Measurements from ENCODE around the gene ORAI1. TPM values are rescaled to one million over a fixed set of nuclear protein-coding genes. Genes with fewer than 3 reads are reported as not detected.
"Not testable (repeated sequence)": the region's sequence is repeated elsewhere in the genome, so short reads cannot be mapped to it uniquely, and the experiment has no call there.

The ORAI1 gene
- total RNA-seq, 4 donors from 2014 or later, result 3.3 to 17.4 (median 8.7) TPM

GRCh38 chr12:121656122-121656521, 29.8 kb downstream of the ORAI1 start:
- Histone ChIP-seq H3K36me3 (no peaks in the 10 kb centered on the region), H3K4me3 (no peak overlapping the region), H3K27me3 (no peaks in the 10 kb centered on the region), H3K9me3 (no peaks in the 10 kb centered on the region), H3K27ac (no peak overlapping the region), H3K4me1 (peaks cover 0 to 4% (median 0%) of the 10 kb centered on the region in 4 donors)
- TF ChIP-seq POLR2A (IDR thresholded peaks at IDR 0.05) (no peak), CTCF (IDR thresholded peaks at IDR 0.05) (no peak)
- no peak for DNase-seq

- no peak overlapping the region for H3K4me3 ChIP-seq
- no peak for DNase-seq
- H3K27ac ChIP-seq, result no peak overlapping the region
- TF ChIP-seq POLR2A (IDR thresholded peaks at IDR 0.05), result no peak
- TF ChIP-seq CTCF (IDR thresholded peaks at IDR 0.05), result no peak
- H3K9me3 ChIP-seq, result no peaks in the 10 kb centered on the region
- peaks cover 0 to 4% (median 0%) of the 10 kb centered on the region in 4 donors for H3K4me1 ChIP-seq
- H3K36me3 ChIP-seq, result no peaks in the 10 kb centered on the region
- H3K27me3 ChIP-seq, result no peaks in the 10 kb centered on the region
These were observed 31.1 kb downstream of the ORAI1 start for GRCh38 chr12:121657305-121658008.

GRCh38 chr12:121661353-121662105, 35.2 kb downstream of the ORAI1 start:
- not testable (repeated sequence) for H3K36me3 ChIP-seq, H3K4me3 ChIP-seq, DNase-seq, H3K27me3 ChIP-seq, H3K27ac ChIP-seq, H3K9me3 ChIP-seq, H3K4me1 ChIP-seq

- H3K4me3 ChIP-seq, result no peak overlapping the region
- DNase-seq, result no peak
- TF ChIP-seq CTCF (IDR thresholded peaks at IDR 0.05) (no peak), POLR2A (IDR thresholded peaks at IDR 0.05) (no peak)
These were observed 37.2 kb downstream of the ORAI1 start for GRCh38 chr12:121663610-121663929.

GRCh38 chr12:121666829-121667228, 40.5 kb downstream of the ORAI1 start:
- not testable (repeated sequence) for H3K27ac ChIP-seq, DNase-seq, H3K36me3 ChIP-seq, H3K27me3 ChIP-seq, H3K4me3 ChIP-seq, H3K4me1 ChIP-seq, H3K9me3 ChIP-seq

More at GRCh38 chr12:121663610-121663929, 37.2 kb downstream of the ORAI1 start:
- H3K4me1 ChIP-seq, result peaks cover 0 to 1% (median 0%) of the 10 kb centered on the region in 4 donors
- no peaks in the 10 kb centered on the region for H3K9me3 ChIP-seq
- H3K36me3 ChIP-seq, result no peaks in the 10 kb centered on the region
- H3K27ac ChIP-seq, result peak overlapping the region in 2 of 4 donors; percentile 20 to 77
- H3K27me3 ChIP-seq, result no peaks in the 10 kb centered on the region

- no peak overlapping the region for H3K4me3 ChIP-seq
- peaks cover 0 to 13% (median 0%) of the 10 kb centered on the region in 4 donors for H3K4me1 ChIP-seq
- no peaks in the 10 kb centered on the region for H3K36me3 ChIP-seq
- peak; percentile 52 to 74 (median 64) for DNase-seq
- no peak overlapping the region for H3K27ac ChIP-seq
- H3K27me3 ChIP-seq, result no peaks in the 10 kb centered on the region
- H3K9me3 ChIP-seq, result no peaks in the 10 kb centered on the region
- TF ChIP-seq POLR2A (IDR thresholded peaks at IDR 0.05), result no peak
- peak; percentile 41 to 61 (median 47) for TF ChIP-seq CTCF (IDR thresholded peaks at IDR 0.05)
These were observed 42.6 kb downstream of the ORAI1 start for GRCh38 chr12:121668750-121669520.
